Bronchial epithelial cell (primary cell): ENCODE data around the gene PMVK. TPM values are rescaled to one million over a fixed set of nuclear protein-coding genes. Genes with fewer than 3 reads are reported as not detected.

ENCODE experiments used
- DNase-seq: peaks from one replicate; pipeline ENCODE4 v3.0.0-alpha.2; 2010; ENCODE audit warnings: low read depth
- FAIRE-seq: peaks from 2 replicates; lab custom pipeline; 2011; peaks lifted over from hg19 to GRCh38; lab: Jason Lieb, UNC
- H3K27me3 ChIP-seq: 2 replicates; pipeline ENCODE4 v1.5.1; 2011; ENCODE audit warnings: low read length; ENCODE audit not compliant: control insufficient read depth, insufficient read depth
- H3K36me3 ChIP-seq: 2 replicates; pipeline ENCODE4 v1.5.1; 2011; ENCODE audit warnings: low read length; ENCODE audit not compliant: control insufficient read depth, insufficient read depth
- H3K4me3 ChIP-seq: 2 replicates; pipeline ENCODE4 v1.5.1; 2011; ENCODE audit warnings: mild to moderate bottlenecking, low read depth, low read length, control low read depth
- total RNA-seq: library from RNA; depleted of rRNA; stranded (reverse); fragments of >200 nt; gene quantifications from 2 replicates; pipeline ENCODE4 v1.2.1, GENCODE V29; 2014
- TF ChIP-seq, protein P1 (sequence below): IDR thresholded peaks from 2 replicates; pipeline ENCODE4 v1.5.1; 2011; ENCODE audit warnings: mild to moderate bottlenecking, moderate library complexity, low read length, control low read depth, inconsistent platforms; ENCODE audit not compliant: insufficient read depth, severe bottlenecking

The PMVK gene
- total RNA-seq, 1 donor from 2014 or later: 11.3 TPM

DNA sequence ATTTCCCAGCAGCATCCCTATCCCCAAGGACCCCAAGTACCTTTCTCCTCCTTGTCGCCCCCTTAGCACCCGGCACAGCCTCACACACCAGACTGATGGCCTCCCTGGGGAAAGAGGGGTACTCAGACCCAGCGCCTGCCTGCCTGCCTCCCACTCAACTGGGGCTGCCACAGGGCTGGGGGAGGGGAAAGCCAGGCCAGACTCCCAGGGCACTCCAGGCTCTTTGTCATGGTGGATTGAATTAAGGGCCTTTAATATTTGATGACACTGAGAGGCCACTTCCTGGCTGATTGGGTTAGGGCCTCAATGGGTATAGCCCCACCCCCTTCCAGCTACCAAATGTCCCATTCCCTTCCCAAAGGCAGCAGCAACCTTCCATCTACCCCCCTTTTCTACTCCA lies 32.2 kb upstream of the PMVK start:
- FAIRE-seq (no peak), DNase-seq (no peak)
- TF ChIP-seq, protein P1, sequence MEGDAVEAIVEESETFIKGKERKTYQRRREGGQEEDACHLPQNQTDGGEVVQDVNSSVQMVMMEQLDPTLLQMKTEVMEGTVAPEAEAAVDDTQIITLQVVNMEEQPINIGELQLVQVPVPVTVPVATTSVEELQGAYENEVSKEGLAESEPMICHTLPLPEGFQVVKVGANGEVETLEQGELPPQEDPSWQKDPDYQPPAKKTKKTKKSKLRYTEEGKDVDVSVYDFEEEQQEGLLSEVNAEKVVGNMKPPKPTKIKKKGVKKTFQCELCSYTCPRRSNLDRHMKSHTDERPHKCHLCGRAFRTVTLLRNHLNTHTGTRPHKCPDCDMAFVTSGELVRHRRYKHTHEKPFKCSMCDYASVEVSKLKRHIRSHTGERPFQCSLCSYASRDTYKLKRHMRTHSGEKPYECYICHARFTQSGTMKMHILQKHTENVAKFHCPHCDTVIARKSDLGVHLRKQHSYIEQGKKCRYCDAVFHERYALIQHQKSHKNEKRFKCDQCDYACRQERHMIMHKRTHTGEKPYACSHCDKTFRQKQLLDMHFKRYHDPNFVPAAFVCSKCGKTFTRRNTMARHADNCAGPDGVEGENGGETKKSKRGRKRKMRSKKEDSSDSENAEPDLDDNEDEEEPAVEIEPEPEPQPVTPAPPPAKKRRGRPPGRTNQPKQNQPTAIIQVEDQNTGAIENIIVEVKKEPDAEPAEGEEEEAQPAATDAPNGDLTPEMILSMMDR: no peak
- Histone ChIP-seq H3K4me3 (peak overlapping the region; percentile 74), H3K36me3 (peaks cover 41% of the 10 kb centered on the region), H3K27me3 (no peaks in the 10 kb centered on the region)

DNA sequence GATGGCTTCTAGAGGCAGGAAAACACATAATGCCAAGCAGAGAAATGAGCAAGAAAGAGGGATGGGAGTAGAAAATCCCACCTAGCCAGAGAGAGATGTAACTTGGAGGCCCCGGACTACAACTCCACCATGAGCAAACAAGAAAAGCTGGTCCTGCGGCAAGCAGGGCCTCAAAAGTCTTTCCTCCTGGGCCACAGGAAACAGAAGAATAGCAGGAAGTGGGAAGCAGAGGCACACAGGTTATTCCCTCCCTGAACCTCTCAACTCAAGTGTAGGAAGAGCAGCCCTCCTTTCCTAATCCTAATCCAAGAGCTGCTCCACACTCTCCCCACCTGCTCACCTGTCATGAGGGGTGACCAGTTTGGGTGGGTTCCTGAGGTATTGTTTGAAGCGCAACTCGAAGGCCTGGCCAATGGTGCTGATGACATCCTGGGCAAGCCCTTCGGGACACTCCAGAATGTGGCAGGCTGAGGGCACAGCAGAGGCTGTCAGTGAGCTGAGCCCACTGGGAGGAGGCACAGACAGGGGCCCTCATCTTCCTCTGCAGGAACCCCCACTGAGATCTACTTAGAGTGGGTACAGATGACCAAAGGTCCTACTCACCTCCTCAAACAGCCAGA lies 30.9 kb upstream of the PMVK start:
- TF ChIP-seq, protein P1: no peak
- FAIRE-seq (no peak), DNase-seq (no peak)
- Histone ChIP-seq H3K36me3 (peaks cover 43% of the 10 kb centered on the region), H3K4me3 (peak overlapping the region; percentile 2), H3K27me3 (no peaks in the 10 kb centered on the region)

DNA sequence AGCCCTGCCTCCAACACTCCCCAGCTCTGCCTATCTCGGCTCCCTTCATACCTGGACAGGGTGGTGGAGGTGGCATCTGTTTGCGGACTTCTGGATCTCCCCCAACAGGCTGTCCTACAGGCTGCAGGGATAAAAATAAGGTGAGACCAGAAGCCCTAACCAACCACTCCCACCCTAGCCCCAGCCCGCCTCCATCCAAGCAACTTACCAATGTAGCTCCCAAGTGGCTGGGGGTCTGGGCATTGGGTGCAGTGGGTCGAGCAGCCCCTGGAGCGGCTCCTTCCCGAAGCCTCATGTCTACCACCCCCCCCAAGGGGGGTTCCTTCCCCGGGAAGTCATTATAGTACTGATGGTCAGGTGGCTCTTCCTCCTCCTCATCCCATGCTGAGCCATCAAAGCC lies 29.6 kb upstream of the PMVK start:
- Histone ChIP-seq H3K36me3 (peaks cover 43% of the 10 kb centered on the region), H3K27me3 (no peaks in the 10 kb centered on the region), H3K4me3 (no peak overlapping the region)
- no peak for DNase-seq
- FAIRE-seq: no peak
- TF ChIP-seq, protein P1: no peak

DNA sequence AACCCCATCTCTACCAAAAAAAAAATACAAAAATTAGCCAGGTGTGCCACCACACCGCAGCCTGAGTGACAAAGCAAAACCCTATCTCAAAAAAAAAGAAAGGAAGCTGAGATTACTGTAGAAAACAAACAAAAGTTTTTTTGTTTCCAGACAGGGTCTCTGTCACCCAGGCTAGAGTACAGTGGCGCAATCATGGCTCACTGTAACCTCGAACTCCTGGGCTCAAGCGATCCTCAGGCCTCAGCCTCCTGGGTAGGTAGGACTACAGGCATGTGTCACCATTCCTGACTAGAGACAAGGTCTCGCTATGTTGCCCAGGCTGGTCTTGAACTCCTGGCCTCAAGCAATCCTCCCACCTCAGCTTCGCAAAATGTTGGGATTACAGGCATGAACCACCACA lies 27.8 kb upstream of the PMVK start:
- Histone ChIP-seq H3K36me3 (peaks cover 41% of the 10 kb centered on the region), H3K27me3 (no peaks in the 10 kb centered on the region), H3K4me3 (no peak overlapping the region)
- DNase-seq (no peak), FAIRE-seq (no peak)
- TF ChIP-seq, protein P1: no peak

DNA sequence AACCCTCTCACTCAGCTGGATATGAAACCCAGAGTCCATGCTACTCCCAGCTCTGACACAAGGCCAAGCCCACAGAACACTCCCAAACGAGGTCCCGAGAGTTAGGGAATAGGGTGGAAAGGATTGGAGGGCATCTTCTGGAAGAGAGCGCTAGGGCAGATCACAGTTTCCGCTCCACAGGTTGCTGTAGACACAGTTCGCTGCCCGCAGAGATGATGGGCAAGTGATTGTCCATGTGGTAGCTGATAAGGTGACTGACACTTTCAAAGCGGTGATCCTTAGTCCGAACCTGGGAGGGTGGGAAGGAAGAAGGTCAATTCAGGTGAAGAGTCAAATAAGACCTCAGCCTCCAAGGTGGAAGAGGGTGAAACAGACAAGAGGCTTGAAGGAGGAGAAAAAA lies 27.1 kb upstream of the PMVK start:
- peaks cover 40% of the 10 kb centered on the region for H3K36me3 ChIP-seq
- no peak overlapping the region for H3K4me3 ChIP-seq

More for the DNA sequence above, 27.1 kb upstream of the PMVK start:
- FAIRE-seq: no peak
- no peak for DNase-seq
- TF ChIP-seq, protein P1: no peak
- H3K27me3 ChIP-seq: no peaks in the 10 kb centered on the region
